GM18520 (cell line): ENCODE results near the gene BEAN1.

Source experiments
- ATAC-seq: cut with Tn5 transposase; IDR thresholded peaks from one replicate; pipeline ENCODE4 v1.9.1; 2021; ENCODE audit not compliant: unreplicated experiment

Gene BEAN1

GRCh38 chr16:66395806-66396555 is 31.1 kb upstream of the BEAN1 start:
- ATAC-seq = no peak

GRCh38 chr16:66397736-66398433 is 29.2 kb upstream of the BEAN1 start:
- no peak for ATAC-seq

GRCh38 chr16:66399031-66399430 is 28.1 kb upstream of the BEAN1 start:
- ATAC-seq = no peak

- no peak for ATAC-seq
Observed at GRCh38 chr16:66399930-66400329, 27.2 kb upstream of the BEAN1 start.

- ATAC-seq = no peak
Observed at GRCh38 chr16:66400503-66401380, 26.4 kb upstream of the BEAN1 start.

- ATAC-seq = no peak
Observed at GRCh38 chr16:66401610-66402009, 25.5 kb upstream of the BEAN1 start.

- no peak for ATAC-seq
Observed at GRCh38 chr16:66402166-66402565, 24.9 kb upstream of the BEAN1 start.

- no peak for ATAC-seq
Observed at GRCh38 chr16:66402591-66403230, 24.4 kb upstream of the BEAN1 start.

- no peak for ATAC-seq
Observed at GRCh38 chr16:66403531-66404145, 23.5 kb upstream of the BEAN1 start.

GRCh38 chr16:66405057-66405783 is 21.9 kb upstream of the BEAN1 start:
- no peak for ATAC-seq

- no peak for ATAC-seq
Observed at GRCh38 chr16:66406534-66407221, 20.4 kb upstream of the BEAN1 start.

GRCh38 chr16:66408163-66409048 is 18.7 kb upstream of the BEAN1 start:
- ATAC-seq = no peak

- no peak for ATAC-seq
Observed at GRCh38 chr16:66409156-66409555, 17.9 kb upstream of the BEAN1 start.

GRCh38 chr16:66412182-66412581 is 14.9 kb upstream of the BEAN1 start:
- no peak for ATAC-seq

- no peak for ATAC-seq
Observed at GRCh38 chr16:66414891-66415290, 12.2 kb upstream of the BEAN1 start.

GRCh38 chr16:66416136-66416535 is 11.0 kb upstream of the BEAN1 start:
- ATAC-seq = no peak

GRCh38 chr16:66416939-66417700 is 10.0 kb upstream of the BEAN1 start:
- ATAC-seq = no peak
